ENCODE results near the gene PRSS37.

GRCh38 chr7:141842904-141843303 is 1.6 kb upstream of the PRSS37 start:
- TF ChIP-seq ZNF549 (CRISPR knock-in tag; IDR thresholded peaks at IDR 0.05) = no peak
- TF ChIP-seq CTCF (CRISPR knock-in tag; IDR thresholded peaks at IDR 0.05) = no peak
- no peak for TF ChIP-seq GLI4 (CRISPR knock-in tag; IDR thresholded peaks at IDR 0.05; ENCODE audit: borderline replicate concordance)
- TF ChIP-seq IRF1 (CRISPR knock-in tag; IDR thresholded peaks at IDR 0.05; ENCODE audit: low read depth) = no peak
- no peak for TF ChIP-seq REST (IDR thresholded peaks at IDR 0.05; ENCODE audit: borderline replicate concordance in 1 of 2, low read depth in 1 of 2, low read length in 2 of 2)
- TF ChIP-seq BCL3 (CRISPR knock-in tag; IDR thresholded peaks at IDR 0.05) = no peak
- no peak for TF ChIP-seq HMGXB3 (CRISPR knock-in tag; IDR thresholded peaks at IDR 0.05; ENCODE audit: borderline replicate concordance)
- no peak for TF ChIP-seq NFAT5 (CRISPR knock-in tag; IDR thresholded peaks at IDR 0.05)
- no peak for TF ChIP-seq POLR2A (IDR thresholded peaks at IDR 0.05; ENCODE audit: insufficient read depth in 1 of 2, low read depth in 2 of 2, low read length in 2 of 2)
- no peak for TF ChIP-seq ATF2 (CRISPR knock-in tag; IDR thresholded peaks at IDR 0.05)

Data from HepG2 (cell line).